Astrocyte of the hippocampus (primary cell): ENCODE data around the gene PRDX5.

Experiments used
- DNase-seq: peaks from one replicate; pipeline ENCODE4 v3.0.0; 2011; ENCODE audit warnings: low read depth, low spot score

Gene PRDX5

DNA sequence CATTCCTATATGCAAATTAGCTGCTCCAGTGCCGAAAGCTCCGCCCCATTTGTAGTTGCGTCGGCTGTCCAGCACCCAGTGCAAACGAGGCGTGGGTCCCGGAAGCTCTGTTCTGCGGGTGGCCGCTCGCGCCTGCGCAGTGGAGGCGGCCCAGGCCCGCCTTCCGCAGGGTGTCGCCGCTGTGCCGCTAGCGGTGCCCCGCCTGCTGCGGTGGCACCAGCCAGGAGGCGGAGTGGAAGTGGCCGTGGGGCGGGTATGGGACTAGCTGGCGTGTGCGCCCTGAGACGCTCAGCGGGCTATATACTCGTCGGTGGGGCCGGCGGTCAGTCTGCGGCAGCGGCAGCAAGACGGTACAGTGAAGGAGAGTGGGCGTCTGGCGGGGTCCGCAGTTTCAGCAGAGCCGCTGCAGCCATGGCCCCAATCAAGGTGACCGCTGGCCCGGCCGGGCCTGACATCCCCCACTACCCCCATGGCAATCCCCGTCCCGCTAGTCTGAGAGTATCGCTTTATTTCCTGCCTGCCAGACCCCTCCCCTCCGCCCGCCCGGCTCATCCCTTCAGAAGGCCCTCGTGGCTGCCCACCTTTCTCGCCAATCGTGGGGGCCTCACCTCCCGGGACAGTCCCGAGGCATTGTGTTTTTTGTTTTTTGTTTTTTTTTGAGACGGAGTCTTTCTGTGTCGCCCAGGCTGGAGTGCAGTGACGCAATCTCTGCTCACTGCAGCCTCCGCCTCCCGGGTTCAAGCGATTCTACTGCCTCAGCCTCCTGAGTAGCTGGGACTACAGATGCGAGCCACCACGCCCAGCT lies at the start of gene PRDX5:
TSS of gene PRDX5 (plus strand) at position 161 of the 805 bp plus-strand sequence. CDS start at position 256, 95 bp downstream.
- peak; percentile 98 for DNase-seq

DNA sequence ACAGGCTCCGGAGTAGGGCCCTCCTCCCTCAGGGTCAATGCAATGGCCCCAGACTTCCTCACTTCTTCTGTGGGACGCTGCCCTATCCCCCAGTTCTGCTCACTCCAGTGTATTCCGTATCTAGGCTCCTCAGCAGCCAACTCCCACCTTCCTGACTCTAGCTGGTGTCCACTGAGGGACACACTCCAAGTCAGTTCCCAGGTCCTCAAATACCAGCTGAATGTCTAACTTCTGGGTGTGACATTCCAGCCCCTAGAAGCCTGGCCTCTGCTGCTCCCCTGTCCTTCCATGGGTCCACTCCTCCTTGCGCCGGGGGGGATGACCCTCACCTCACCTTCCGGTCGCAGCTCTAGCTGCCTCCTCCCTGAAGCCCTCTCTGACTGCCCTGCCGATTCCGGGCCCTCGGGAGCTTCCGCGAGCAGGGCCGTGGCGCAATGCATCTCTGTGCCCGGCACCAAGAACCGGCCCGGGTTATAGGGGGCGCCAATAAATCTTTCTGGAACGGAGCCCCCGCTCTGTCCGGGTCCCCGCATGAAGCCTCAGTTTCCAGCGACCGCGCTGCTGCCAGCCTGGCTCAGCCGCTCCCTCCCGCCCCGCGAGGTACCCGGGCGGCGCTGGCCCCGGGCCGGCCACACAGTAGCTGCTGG lies 48.9 kb upstream of the PRDX5 start:
- DNase-seq: peak; percentile 58

DNA sequence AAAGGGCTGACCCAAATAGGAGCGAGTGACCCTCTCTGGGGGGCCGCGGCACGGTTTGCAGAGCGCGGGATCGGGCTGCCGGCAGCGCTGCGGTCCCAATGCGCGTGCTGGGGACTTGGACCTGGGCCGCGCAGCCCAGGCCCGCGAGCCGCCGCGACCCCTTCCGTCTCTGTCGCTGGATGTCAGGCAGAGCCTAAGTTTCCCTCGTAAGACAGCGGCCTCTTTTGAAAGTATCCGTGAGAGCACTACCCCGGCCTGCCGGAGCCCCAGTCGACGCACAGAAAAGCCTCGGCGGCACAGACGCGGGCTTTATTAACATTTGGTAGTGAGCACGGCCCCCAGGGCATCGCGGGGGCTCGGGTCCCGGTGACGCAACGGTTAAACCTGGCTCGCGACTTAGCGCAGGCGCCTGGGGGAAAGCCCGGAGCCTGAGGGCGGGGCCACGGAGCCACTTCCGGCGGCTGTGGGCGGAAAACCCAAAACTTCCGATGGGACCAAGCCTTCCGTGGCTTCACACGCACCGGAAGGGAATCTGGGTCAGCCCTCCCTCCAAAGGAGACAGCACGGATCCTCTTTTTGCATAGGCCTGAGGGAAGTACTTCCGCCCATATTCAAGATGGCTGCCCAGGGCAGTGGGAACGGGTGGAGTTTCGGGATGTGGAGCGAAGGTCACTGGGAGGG lies 48.2 kb upstream of the PRDX5 start:
- peak; percentile 100 for DNase-seq

DNA sequence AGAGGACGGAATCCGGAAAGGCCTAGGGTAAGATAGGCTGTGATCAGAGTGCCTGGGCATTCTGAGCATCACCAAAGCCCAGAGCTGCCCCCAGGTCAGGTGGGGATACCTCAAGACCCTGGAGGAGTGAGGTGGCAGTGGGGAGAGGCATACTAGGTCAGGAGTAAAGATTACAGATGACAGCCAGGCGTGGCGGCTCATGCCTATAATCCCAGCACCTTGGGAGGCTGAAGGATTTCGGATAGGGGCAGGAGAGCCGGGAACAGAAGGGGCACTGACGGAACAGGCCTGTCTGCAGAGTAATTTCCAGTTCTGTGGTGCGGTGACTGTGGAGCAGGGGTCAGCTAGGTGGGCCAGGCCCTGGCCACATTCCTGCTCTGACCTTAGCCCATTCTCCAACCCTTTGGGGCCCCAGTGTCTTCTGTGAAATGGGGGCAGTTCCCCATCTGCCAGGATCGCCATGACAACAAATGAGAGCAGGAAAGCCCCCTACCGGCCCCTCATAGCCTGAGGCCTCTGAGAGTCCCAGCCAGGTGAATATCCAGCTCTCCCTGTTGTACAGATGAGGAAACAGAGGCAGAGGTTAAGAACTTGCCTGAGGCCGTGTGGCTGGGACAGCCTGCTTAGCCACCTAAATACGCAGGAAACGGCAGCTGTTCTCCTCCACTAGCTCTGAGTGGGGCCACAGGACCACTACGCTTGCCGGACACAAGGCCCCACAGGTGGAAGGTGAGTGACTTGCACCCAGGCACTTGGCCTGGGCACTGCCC lies 42.7 kb upstream of the PRDX5 start:
- no peak for DNase-seq

DNA sequence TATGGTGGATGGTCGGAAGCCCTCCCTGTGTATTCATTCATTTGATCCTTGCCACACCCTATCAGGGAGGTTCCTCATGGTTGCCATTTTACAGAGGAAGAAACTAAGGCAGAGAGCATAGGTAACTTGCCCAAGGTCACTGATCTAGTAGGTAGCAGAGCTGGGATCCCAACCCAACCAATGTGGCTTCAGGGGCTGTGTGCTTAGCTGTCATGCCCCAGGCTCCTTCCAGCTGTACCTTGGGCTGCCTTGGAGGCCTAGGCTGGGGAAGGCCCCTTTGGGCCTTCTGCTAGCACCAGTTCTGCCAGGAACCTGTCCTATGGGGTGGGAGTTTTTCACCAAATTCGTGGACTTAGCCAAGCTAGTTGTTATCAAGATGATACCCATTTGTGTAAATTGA lies 42.1 kb upstream of the PRDX5 start:
- no peak for DNase-seq

DNA sequence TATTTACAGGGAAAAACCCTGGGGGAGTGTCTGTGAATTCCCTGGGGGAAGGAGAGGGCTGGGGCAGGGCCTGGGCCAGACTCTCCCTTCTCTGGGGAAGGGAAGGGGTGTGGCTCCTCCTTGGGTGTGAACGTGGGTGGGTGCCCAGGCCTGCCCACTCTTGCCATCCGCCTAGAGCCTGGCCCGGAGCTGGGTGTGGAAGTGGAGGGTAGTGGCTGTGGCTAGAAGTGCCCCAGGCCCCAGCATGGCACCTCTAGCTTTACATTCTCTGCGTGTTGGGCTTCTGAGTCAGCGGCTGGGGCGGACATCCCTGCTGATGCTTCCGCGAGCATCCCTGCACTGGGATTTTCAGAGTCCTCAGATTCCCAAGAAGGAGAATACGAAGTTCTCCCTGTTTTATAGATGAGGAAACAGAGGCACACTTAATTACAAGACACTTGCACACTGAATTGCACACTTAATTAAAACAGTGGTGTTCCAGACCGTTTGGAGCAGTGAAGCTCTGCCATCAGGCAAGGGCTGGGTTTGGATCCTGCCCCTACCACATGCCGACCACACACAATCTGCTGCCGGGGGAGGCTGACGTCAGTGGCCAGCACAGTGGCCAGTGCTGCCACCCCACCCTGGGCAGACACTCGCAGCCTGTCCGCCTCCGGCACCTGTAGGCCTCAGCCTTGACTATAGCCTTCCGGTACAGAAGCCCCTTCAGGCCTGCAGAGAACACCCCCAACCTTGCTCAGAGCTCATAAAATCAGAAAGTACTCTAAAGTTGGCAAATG lies 41.1 kb upstream of the PRDX5 start:
- no peak for DNase-seq

DNA sequence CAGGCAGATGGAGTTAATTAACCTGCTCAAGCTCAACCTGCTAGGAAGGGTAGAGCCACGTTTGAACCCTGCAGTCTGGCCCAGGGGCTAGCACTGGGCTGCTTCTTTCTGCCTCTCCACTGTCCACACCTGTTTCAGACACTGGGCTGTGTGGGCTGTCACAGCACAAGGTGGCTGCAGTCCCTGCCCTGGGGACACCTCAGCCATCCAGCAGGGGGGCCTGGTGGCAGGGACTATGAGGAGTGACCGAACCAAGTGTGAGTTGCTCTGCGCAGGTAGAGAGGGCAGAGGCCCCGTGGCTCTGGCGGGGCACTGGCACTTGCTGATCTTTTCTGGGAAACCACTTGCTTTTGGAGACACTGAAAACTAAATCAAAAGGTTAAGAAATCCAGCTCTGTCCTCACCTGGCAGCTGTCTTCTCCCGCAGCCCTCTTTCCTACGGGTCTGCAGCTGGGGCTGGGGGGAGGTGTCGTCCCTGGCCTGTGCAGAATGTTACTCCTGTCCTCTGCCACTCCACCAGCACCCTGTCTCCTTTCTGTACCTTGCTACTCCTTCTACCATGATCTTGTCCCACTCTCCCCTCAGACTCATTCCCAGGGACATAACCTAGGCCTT lies 39.2 kb upstream of the PRDX5 start:
- no peak for DNase-seq

DNA sequence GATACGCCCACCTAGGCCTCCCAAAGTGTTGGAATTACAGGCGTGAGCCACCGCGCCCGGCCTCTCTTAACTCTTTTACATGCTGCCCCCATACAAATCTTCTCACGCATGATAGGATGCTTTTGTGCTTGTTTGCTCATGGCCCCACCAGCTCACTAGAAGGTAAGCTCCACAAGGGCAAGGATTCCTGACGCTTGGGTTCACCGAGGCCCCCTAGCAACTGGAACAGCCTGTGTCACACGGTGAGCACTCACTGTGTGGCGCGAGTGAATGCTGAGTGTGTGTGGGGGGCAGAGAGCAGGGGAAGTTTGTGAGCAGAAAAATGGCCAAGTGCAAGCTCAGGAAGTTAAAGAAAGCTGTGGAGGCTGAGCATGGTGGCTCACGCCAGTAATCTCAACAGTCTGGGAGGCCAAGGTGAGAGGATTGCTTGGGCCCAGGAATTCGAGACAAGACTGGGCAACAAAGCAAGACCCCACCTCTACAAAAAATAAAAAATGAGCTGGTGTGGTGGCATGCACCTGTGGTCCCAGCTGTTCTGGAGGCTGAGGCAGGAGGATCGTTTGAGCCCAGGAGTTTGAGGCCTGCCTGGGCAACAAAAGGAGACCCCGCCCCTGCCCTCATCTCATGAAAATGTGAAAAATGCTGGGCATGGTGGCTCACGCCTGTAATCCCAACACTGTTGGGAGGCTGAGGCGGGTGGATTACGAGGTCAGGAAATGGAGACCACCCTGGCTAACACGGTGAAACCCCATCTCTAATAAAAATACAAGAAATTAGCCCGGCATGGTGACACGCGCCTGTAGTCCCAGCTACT lies 35.8 kb upstream of the PRDX5 start:
- DNase-seq: no peak

DNA sequence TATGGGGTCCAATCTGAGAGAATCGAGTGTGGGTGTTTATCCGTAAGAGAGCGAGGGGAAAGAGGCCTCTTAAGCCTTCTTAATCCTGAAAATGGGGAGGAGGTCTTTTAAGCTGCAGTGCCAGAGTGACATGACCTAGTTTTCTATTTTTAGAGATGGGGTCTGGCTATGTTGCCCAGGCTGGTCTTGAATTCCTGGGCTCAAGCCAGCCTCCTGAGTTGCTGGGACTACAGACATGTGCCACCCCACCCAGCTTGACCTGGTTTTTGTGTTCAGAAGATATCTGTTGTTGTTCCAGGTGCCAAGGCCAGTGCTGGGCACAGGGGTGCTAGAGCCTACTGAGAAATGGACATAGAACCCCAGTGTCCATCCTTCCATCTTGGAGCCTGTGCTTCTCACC lies 34.8 kb upstream of the PRDX5 start:
- DNase-seq: no peak

DNA sequence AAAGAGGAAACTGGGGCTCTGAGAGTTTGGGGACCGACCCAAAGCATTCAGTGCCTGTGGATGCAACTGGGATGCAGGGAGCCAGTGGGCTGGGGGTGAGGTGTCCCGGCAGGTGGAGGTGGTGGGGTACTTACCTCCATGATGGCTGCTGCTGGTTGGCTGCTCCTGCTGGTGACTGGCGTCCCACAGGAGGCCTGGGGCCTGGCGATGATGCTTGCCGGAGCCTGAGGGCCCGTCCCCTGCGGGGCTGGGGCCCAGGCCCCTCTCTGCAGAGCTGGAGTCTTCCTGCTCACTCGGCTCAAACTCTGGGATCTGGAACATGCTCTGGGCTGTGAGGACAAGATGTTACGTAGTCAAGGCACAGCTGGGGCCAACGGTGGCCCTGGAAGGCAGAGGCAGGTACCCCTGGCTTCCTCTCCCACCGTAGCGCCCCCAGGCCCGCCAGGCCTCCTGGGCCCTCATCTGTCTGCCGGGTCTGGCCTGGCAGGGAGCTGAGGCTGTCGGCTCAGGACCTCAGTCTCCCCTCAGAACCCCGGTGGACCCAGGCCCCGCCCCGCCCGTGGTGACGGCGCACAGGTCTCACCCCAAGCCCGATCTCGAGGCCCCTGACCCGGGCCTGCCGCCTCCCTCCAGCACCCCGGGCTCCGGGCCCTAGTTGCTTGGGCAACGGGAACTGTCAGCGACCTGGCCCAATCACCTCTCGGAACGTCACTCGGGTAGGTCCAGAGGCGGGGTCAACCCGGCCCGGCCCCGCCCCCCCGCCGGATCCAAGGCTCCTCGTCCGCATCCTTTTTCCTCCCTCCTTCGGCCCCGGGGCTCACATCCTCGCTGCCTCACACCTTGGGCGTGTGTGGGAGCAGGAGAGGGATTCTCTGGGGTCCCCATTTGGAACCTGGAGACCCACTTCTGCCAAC lies 33.6 kb upstream of the PRDX5 start, which contains the start of gene BAD:
TSS of gene BAD (minus strand) at position 618 of the 914 bp plus-strand sequence. CDS start at position 321, 297 bp downstream.
- DNase-seq: peak; percentile 97

DNA sequence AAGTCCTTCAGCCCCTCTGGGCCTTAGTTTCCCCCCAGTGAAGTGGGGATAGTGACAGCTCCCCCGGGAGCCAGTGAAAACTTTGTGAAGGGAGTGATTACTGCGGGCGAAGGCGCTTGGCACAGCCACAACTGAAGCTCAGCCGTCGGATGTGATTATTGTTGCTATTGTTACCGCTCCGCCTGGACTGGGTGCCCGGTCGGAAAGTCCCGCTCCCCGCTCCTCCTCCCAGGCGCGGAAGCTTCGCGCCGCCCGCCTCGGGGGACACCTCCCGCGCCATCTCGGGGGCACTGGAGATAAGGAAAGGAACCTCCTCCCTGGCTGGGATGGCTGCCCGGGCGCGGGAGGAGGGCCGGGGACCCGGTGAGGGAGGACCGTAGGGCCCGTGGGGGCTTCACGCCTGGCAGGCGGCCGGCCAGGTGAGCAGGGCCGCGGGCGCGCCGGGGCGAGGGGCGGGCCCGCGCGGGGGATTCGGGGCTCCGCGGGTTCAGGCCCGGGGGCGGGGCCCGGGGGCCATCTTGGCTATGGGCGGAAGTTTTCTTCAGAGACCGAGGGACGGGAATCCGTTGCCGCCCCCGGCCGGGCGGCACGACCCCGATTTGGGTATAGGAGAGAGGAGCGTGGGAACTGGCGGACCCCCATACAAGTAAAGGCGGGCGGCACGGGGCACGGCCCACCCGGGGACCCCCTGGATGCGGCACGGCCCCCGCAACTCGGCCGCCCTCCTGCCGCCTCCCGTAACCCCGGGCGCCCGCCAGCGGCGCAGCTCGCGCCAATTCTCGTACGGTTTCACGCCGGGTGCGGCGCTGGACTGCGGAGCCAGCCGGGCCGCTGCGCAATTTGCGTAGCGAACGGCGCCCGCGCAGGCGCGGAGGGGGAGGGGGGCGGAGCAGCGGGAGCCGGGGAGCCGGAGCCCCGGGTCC lies 32.7 kb upstream of the PRDX5 start, which contains the start of gene GPR137:
TSS of gene GPR137 (plus strand) at position 887 of the 923 bp plus-strand sequence. CDS start 677 bp downstream, outside the sequence.
- DNase-seq: peak; percentile 91

DNA sequence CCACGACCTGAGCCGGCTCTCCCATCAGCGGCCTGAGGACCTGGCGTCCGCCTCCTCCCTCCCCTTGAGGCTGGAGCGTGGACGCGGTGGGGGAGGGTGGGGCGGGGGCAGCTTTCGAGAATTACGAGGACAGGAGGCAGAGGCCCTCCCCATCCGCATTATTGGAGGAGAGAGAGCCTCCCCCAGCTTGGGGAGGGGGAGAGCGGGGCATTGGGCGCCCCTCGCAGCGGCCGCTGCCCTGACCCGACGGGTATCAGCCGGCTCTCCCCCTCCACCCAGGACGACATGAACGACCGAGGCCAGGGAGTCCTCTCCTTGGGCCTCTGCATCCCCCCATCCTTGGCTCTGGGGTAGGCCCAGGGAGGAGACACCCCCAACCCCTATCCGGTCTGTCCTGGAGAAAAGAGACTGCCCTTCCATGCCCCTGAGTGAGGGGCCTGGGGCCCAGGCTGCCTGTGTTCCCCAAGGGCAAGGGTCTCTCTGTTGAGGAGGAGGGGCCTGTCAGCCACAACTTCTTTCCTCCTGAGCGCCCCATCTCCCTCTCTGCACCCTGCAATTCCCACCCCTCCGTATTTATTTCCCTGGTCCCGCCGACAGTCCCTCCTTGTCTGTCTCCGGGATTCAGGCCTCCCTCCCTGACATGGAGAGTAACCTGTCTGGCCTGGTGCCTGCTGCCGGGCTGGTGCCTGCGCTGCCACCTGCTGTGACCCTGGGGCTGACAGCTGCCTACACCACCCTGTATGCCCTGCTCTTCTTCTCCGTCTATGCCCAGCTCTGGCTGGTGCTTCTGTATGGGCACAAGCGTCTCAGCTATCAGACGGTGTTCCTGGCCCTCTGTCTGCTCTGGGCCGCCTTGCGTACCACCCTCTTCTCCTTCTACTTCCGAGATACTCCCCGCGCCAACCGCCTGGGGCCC lies 31.8 kb upstream of the PRDX5 start:
- DNase-seq: no peak

DNA sequence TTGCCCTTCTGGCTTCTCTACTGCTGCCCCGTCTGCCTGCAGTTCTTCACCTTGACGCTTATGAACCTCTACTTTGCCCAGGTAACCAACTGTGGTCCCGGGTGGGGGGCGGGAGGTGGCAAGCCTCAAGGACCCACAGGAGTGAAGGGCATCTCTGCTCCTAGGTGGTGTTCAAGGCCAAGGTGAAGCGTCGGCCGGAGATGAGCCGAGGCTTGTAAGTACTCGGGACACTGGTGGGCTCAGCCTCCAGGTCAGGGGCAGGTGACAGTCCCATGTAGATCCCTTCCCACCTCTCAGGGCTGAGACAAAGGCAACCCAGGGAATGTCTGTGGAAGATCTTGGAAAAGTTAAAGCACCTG lies 31.1 kb upstream of the PRDX5 start:
- no peak for DNase-seq

DNA sequence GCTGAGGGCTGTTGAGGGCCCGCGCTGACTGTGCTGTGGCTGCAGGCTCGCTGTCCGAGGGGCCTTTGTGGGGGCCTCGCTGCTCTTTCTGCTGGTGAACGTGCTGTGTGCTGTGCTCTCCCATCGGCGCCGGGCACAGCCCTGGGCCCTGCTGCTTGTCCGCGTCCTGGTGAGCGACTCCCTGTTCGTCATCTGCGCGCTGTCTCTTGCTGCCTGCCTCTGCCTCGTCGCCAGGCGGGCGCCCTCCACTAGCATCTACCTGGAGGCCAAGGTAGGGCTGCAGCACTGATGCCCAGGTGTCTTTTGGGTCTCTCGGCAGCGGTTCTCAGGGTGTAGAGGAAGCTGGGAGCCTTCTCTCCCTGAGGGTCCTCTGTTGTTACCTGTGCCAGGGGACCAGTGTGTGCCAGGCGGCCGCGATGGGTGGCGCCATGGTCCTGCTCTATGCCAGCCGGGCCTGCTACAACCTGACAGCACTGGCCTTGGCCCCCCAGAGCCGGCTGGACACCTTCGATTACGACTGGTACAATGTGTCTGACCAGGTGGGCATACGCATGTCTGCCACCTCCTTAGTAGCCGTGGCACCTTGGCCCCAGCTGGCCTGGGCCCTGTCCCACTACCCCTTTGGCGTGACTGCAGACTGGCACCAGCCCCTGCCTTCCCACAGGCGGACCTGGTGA lies 30.1 kb upstream of the PRDX5 start:
- DNase-seq: no peak

DNA sequence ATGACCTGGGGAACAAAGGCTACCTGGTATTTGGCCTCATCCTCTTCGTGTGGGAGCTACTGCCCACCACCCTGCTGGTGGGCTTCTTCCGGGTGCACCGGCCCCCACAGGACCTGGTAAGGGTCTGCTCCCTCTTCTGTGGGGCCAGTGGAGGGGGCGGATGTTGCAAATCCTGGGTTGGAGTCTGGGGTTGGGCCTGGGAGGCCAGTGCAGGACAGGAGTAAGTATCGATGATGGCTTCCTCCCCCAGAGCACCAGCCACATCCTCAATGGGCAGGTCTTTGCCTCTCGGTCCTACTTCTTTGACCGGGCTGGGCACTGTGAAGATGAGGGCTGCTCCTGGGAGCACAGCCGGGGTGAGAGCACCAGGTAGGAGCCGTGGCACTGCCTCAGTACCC lies 29.6 kb upstream of the PRDX5 start:
- DNase-seq: no peak
